Stomach (tissue), 9 donors: ENCODE results near the gene OR6B1. TPM values are rescaled to one million over a fixed set of nuclear protein-coding genes. Genes with fewer than 3 reads are reported as not detected.
"Not testable (repeated sequence)": the region's sequence is repeated elsewhere in the genome, so short reads cannot be mapped to it uniquely, and the experiment has no call there.

Experiments
- DNase-seq, 2 donors: peaks; one replicate each; pipeline versions ENCODE4 v3.0.0 to v3.0.0-alpha.2; 2013 to 2019
- H3K27ac ChIP-seq, 5 donors: fragments of 200-600 bp in 4 of 5; sonication (generic) in 4 of 5; one replicate each; pipeline ENCODE4 v1.5.1; 2013 to 2019; ENCODE audit warnings: mild to moderate bottlenecking in 1 of 5, moderate library complexity in 1 of 5
- H3K27me3 ChIP-seq, 3 donors: fragments of 200-600 bp; sonication (generic); one replicate each; pipeline ENCODE4 v1.5.1; 2017 to 2019; ENCODE audit warnings: mixed run types in 1 of 3
- H3K36me3 ChIP-seq, 4 donors: fragments of 200-600 bp; sonication (generic); 1 replicate in 3 of 4; 2 replicates in 1 of 4; pipeline ENCODE4 v1.5.1; 2016 to 2019
- H3K4me1 ChIP-seq, 4 donors: fragments of 200-600 bp; sonication (generic); one replicate each; pipeline ENCODE4 v1.5.1; 2016 to 2019
- H3K4me3 ChIP-seq, 4 donors: fragments of 200-600 bp; sonication (generic) in 3 of 4; one replicate each; pipeline ENCODE4 v1.5.1; 2016 to 2019; ENCODE audit warnings: mild to moderate bottlenecking in 1 of 4
- H3K9me3 ChIP-seq, 4 donors: fragments of 200-600 bp; sonication (generic); one replicate each; pipeline ENCODE4 v1.5.1; 2016 to 2019
- CTCF ChIP-seq, 7 experiments: fragments of 450-650 bp in 4 of 7; fragments of 200-600 bp in 3 of 7; sonication (generic) in 3 of 7; IDR thresholded peaks; one replicate each; pipeline ENCODE4 v1.5.1; 2016 to 2019; ENCODE audit warnings: antibody characterized with exemption in 7 of 7, control low read depth in 2 of 7, mild to moderate bottlenecking in 1 of 7
- EP300 ChIP-seq: sonication (generic); formaldehyde crosslinking; IDR thresholded peaks from one replicate; pipeline ENCODE4 v1.6.1; 2017; ENCODE audit warnings: antibody characterized with exemption
- POLR2A ChIP-seq, 4 donors: fragments of 450-650 bp; IDR thresholded peaks; one replicate each; pipeline ENCODE4 v1.6.1; 2016; ENCODE audit warnings: antibody characterized with exemption in 4 of 4, control low read depth in 2 of 4, mild to moderate bottlenecking in 1 of 4, moderate library complexity in 1 of 4
- POLR2AphosphoS5 ChIP-seq, 3 donors: sonication (generic); formaldehyde crosslinking; IDR thresholded peaks; one replicate each; pipeline ENCODE4 v1.6.1; 2016; ENCODE audit warnings: antibody characterized with exemption in 3 of 3
- WGBS, 5 donors: extraction: QIAGEN DNeasy Blood & Tissue Kit in 3 of 5; methylation state at CpG; one replicate each; pipeline versions ENCODE4 v1.1.5 to v1.1.7; 2013 to 2018; 5-methylcytosine and 5-hydroxymethylcytosine counted together
- intact Hi-C: fragments of 100-400 bp; cut with DNase I; formaldehyde crosslinking; loops from one replicate; pipeline ENCODE4 v1.15.1; 2023; ENCODE audit warnings: low total_unique reads
- polyA plus RNA-seq, 3 donors: library from polyadenylated mRNA; stranded (reverse); fragments of 200-250 nt; gene quantifications; one replicate each; pipeline ENCODE4 v1.2.3, GENCODE V29; 2013
- total RNA-seq, 5 donors: library from RNA; depleted of rRNA; stranded (reverse); fragments of >200 nt; gene quantifications; one replicate each; pipeline versions ENCODE4 v1.1.0 to v1.2.3, GENCODE V29; 2014 to 2016
- donor health status: healthy with polysubstance abuse.
- donor health status: Bipolar disorder and iron deficiency.
- donor health status: healthy.

The OR6B1 gene
- total and polyA plus RNA-seq, 8 donors, result not detected

GRCh38 chr7:144004703-144005102 lies 4.6 kb downstream of the OR6B1 start:
- H3K9me3 ChIP-seq, result peaks cover 0 to 8% (median 5%) of the 10 kb centered on the region in 4 donors
- TF ChIP-seq POLR2AphosphoS5 (IDR thresholded peaks at IDR 0.05), result no peak
- no peak for TF ChIP-seq EP300
- TF ChIP-seq POLR2A (IDR thresholded peaks at IDR 0.05), result no peak
- no peak for TF ChIP-seq CTCF (IDR thresholded peaks at IDR 0.05)
- H3K4me3 ChIP-seq, result no peak overlapping the region
- intact Hi-C loops, result no loop called here
- DNase-seq, result no peak
- no peaks in the 10 kb centered on the region for H3K36me3 ChIP-seq
- no peak overlapping the region for H3K27ac ChIP-seq
- H3K4me1 ChIP-seq, result no peaks in the 10 kb centered on the region
- H3K27me3 ChIP-seq, result no peaks in the 10 kb centered on the region
- WGBS, 5 donors, result 70 to 80% (median 79%) methylated on average over 5 of the region's 5 CpGs

GRCh38 chr7:144006029-144006691 lies 6.0 kb downstream of the OR6B1 start:
- intact Hi-C loops, result no loop called here
- no peak for DNase-seq

GRCh38 chr7:144006692-144007042 lies 6.5 kb downstream of the OR6B1 start:
- no peaks in the 10 kb centered on the region for H3K4me1 ChIP-seq
- no peaks in the 10 kb centered on the region for H3K27me3 ChIP-seq
- DNase-seq, result no peak
- H3K9me3 ChIP-seq, result peaks cover 0 to 18% (median 8%) of the 10 kb centered on the region in 4 donors
- H3K4me3 ChIP-seq, result no peak overlapping the region
- intact Hi-C loops, result no loop called here
- no peaks in the 10 kb centered on the region for H3K36me3 ChIP-seq
- TF ChIP-seq EP300, result no peak
- no peak for TF ChIP-seq POLR2A (IDR thresholded peaks at IDR 0.05)
- no peak for TF ChIP-seq CTCF (IDR thresholded peaks at IDR 0.05)
- no peak for TF ChIP-seq POLR2AphosphoS5 (IDR thresholded peaks at IDR 0.05)
- 90 to 98% (median 96%) methylated on average over 1 of the region's 1 CpG for WGBS, 5 donors
- H3K27ac ChIP-seq, result no peak overlapping the region

More at GRCh38 chr7:144006029-144006691, 6.0 kb downstream of the OR6B1 start:
- WGBS, 5 donors, result 27 to 47% (median 35%) methylated on average over 1 of the region's 1 CpG
- Histone ChIP-seq H3K36me3 (no peaks in the 10 kb centered on the region), H3K27ac (no peak overlapping the region), H3K27me3 (no peaks in the 10 kb centered on the region), H3K4me3 (no peak overlapping the region), H3K9me3 (peaks cover 0 to 18% (median 8%) of the 10 kb centered on the region in 4 donors), H3K4me1 (no peaks in the 10 kb centered on the region)
- TF ChIP-seq POLR2A (IDR thresholded peaks at IDR 0.05) (no peak), POLR2AphosphoS5 (IDR thresholded peaks at IDR 0.05) (no peak), EP300 (no peak), CTCF (IDR thresholded peaks at IDR 0.05) (no peak)

GRCh38 chr7:144009361-144009760 lies 9.2 kb downstream of the OR6B1 start:
- Histone ChIP-seq H3K27ac (no peak overlapping the region), H3K4me3 (no peak overlapping the region), H3K36me3 (no peaks in the 10 kb centered on the region), H3K9me3 (peaks cover 0 to 18% (median 8%) of the 10 kb centered on the region in 4 donors), H3K27me3 (no peaks in the 10 kb centered on the region), H3K4me1 (no peaks in the 10 kb centered on the region)
- 50 to 80% (median 75%) methylated on average over 2 of the region's 2 CpGs for WGBS, 5 donors
- intact Hi-C loops, result no loop called here
- no peak for DNase-seq
- TF ChIP-seq EP300, result no peak
- TF ChIP-seq POLR2AphosphoS5 (IDR thresholded peaks at IDR 0.05), result no peak
- no peak for TF ChIP-seq POLR2A (IDR thresholded peaks at IDR 0.05)
- no peak for TF ChIP-seq CTCF (IDR thresholded peaks at IDR 0.05)

- not testable (repeated sequence) for H3K4me3 ChIP-seq
Observed at GRCh38 chr7:144010061-144010460, 9.9 kb downstream of the OR6B1 start.

GRCh38 chr7:144010821-144011220 lies 10.7 kb downstream of the OR6B1 start:
- intact Hi-C loops, DNase-seq, H3K27me3 ChIP-seq, H3K36me3 ChIP-seq, H3K27ac ChIP-seq, H3K4me1 ChIP-seq, H3K4me3 ChIP-seq: not testable (repeated sequence)
- H3K9me3 ChIP-seq, result peaks cover 0 to 18% (median 8%) of the 10 kb centered on the region in 4 donors
- 70 to 95% (median 85%) methylated on average over 1 of the region's 1 CpG for WGBS, 5 donors

More at GRCh38 chr7:144010061-144010460, 9.9 kb downstream of the OR6B1 start:
- H3K4me1 ChIP-seq, H3K36me3 ChIP-seq, DNase-seq, intact Hi-C loops, H3K27ac ChIP-seq, H3K27me3 ChIP-seq: not testable (repeated sequence)
- H3K9me3 ChIP-seq, result peaks cover 0 to 18% (median 8%) of the 10 kb centered on the region in 4 donors
